Effector memory CD4-positive, alpha-beta T cell (primary cell): Measurements from ENCODE around the gene GTF2B.
"Not testable (repeated sequence)": the region's sequence is repeated elsewhere in the genome, so short reads cannot be mapped to it uniquely, and the experiment has no call there.

Experiments used
- DNase-seq, 3 donors: peaks; one replicate each; pipeline ENCODE4 v3.0.0-alpha.2; 2020
- H3K27ac ChIP-seq: 2 replicates; pipeline ENCODE4 v1.7.0; 2013; ENCODE audit warnings: mild to moderate bottlenecking, low read length, moderate library complexity; ENCODE audit not compliant: insufficient read depth, poor library complexity, severe bottlenecking
- H3K27me3 ChIP-seq: replicated peaks from 2 replicates; pipeline ENCODE4 v1.7.0; 2013; ENCODE audit warnings: mild to moderate bottlenecking, low read length; ENCODE audit not compliant: insufficient read depth, control insufficient read depth, poor library complexity, severe bottlenecking
- H3K36me3 ChIP-seq: 2 replicates; pipeline ENCODE4 v1.7.0; 2013; ENCODE audit warnings: mild to moderate bottlenecking, low read length, moderate library complexity; ENCODE audit not compliant: control insufficient read depth, insufficient read depth
- H3K4me1 ChIP-seq: 2 replicates; pipeline ENCODE4 v1.7.0; 2013; ENCODE audit warnings: low read length, mild to moderate bottlenecking; ENCODE audit not compliant: control insufficient read depth, insufficient read depth, poor library complexity, severe bottlenecking
- H3K4me3 ChIP-seq: 2 replicates; pipeline ENCODE4 v1.7.0; 2013; ENCODE audit warnings: low read length, low read depth, mild to moderate bottlenecking; ENCODE audit not compliant: insufficient read depth, poor library complexity, severe bottlenecking
- H3K9me3 ChIP-seq: 2 replicates; pipeline ENCODE4 v1.7.0; 2013; ENCODE audit warnings: mild to moderate bottlenecking, low read length, moderate library complexity; ENCODE audit not compliant: control insufficient read depth
- total RNA-seq, 3 donors: gene quantifications; one replicate each; lab custom pipeline; 2026; lab: John Stamatoyannopoulos, UW

GTF2B gene, protein sequence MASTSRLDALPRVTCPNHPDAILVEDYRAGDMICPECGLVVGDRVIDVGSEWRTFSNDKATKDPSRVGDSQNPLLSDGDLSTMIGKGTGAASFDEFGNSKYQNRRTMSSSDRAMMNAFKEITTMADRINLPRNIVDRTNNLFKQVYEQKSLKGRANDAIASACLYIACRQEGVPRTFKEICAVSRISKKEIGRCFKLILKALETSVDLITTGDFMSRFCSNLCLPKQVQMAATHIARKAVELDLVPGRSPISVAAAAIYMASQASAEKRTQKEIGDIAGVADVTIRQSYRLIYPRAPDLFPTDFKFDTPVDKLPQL
- 78.4 to 105 (median 94.2) reads per million in 3 donors for total RNA-seq

DNA sequence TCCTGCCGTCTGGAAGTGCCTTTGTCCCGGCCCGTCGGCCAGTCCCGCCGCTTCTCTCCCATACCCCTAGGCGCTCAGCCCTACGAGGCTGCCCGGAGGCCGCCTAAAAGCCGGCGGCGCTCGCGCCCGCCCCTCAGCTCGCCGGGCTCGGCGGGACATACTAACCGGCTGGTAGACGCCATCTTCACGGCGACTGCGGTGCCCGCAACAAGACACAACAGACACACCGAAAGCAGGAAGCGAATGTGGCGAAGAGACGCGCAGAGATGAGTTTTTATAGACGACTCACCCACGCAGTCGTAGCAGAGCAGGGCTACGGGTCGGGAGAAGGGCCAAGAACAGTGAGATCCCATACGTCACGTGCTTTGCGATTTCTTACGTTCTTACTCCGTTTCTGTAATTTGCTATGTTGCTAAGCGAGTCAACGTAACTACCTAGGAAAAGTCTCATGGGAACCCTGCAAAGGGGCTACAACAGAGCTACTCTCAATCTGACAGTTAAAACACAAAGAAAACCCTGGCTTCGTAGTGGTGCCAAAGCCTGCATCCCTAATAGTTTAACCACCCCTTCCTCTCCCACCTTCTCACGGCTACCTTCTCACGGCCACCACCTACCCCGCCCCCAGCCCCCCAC, at the start of gene GTF2B:
GTF2B (minus strand) TSS at position 250 of the 633 bp plus-strand sequence; CDS start at position 182, 68 bp downstream.
- Histone ChIP-seq H3K4me3 (peak within 1 kb of the TSS; percentile 97), H3K27ac (peak within 1 kb of the TSS; percentile 96), H3K27me3 (no peaks in the 10 kb centered on the region), H3K4me1 (peaks cover 18% of the 10 kb centered on the region), H3K9me3 (no peaks in the 10 kb centered on the region), H3K36me3 (peaks cover 6% of the 10 kb centered on the region)
- peak; percentile 90 to 92 (median 92) for DNase-seq

- not testable (repeated sequence) for H3K27ac ChIP-seq, H3K4me3 ChIP-seq, DNase-seq, H3K27me3 ChIP-seq, H3K4me1 ChIP-seq, H3K9me3 ChIP-seq
- H3K36me3 ChIP-seq = peaks cover 48% of the 10 kb centered on the region
Observed at GRCh38 chr1:88938528-88938927, 47.2 kb upstream of the GTF2B start.

- H3K4me1 ChIP-seq = no peaks in the 10 kb centered on the region
- no peaks in the 10 kb centered on the region for H3K27me3 ChIP-seq
- no peaks in the 10 kb centered on the region for H3K9me3 ChIP-seq
- no peak overlapping the region for H3K27ac ChIP-seq
- H3K36me3 ChIP-seq = peaks cover 35% of the 10 kb centered on the region
- H3K4me3 ChIP-seq = no peak overlapping the region
- DNase-seq = no peak
Observed at GRCh38 chr1:88936760-88937342, 45.5 kb upstream of the GTF2B start.

- Histone ChIP-seq H3K36me3 (peaks cover 38% of the 10 kb centered on the region), H3K27ac (no peak overlapping the region), H3K4me3 (no peak overlapping the region), H3K9me3 (no peaks in the 10 kb centered on the region), H3K27me3 (no peaks in the 10 kb centered on the region), H3K4me1 (no peaks in the 10 kb centered on the region)
- no peak for DNase-seq
Observed at GRCh38 chr1:88936223-88936523, 44.8 kb upstream of the GTF2B start.

GRCh38 chr1:88935522-88936222, 44.3 kb upstream of the GTF2B start:
- Histone ChIP-seq H3K36me3 (peaks cover 35% of the 10 kb centered on the region), H3K9me3 (no peaks in the 10 kb centered on the region), H3K27me3 (no peaks in the 10 kb centered on the region), H3K4me1 (no peaks in the 10 kb centered on the region), H3K4me3 (no peak overlapping the region), H3K27ac (no peak overlapping the region)
- DNase-seq = peak in 1 of 3 donors; percentile 1

DNA sequence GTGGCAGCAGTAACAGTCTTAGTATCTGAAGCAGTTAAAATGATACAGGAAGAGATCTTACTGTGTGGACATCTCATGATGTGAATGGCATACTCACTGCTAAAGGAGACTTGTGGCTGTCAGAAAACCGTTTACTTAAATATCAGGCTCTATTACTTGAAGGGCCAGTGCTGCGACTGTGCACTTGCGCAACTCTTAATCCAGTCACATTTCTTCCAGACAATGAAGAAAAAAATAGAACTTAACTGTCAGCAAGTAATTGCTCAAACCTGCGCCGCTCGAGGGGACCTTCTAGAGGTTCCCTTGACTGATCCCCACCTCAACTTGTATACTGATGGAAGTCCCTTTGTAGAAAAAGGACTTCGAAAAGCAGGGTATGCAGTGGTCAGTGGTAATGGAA, 38.8 kb upstream of the GTF2B start:
- H3K27ac ChIP-seq, H3K4me1 ChIP-seq, H3K27me3 ChIP-seq, DNase-seq, H3K4me3 ChIP-seq, H3K9me3 ChIP-seq: not testable (repeated sequence)
- peaks cover 31% of the 10 kb centered on the region for H3K36me3 ChIP-seq

DNA sequence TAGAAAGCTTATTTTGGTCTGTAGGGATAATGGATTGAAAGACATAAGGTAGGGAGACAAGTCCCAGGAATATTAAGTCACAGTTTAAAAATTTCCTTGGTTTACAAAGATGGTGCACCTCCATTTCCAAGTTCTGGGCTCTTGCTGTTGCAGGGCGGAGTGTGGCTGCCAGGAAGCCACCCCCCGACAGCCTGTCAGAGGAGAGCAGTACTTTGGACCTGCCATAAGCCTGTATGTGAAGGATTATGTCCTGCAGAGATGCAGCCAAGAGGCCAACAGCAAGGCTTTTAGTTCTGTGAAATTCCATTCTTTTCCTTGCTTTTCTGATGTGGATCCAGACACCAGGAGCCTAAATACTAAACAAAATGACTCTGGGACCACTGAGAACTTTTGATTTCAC, 31.9 kb upstream of the GTF2B start:
- Histone ChIP-seq H3K27ac (no peak overlapping the region), H3K27me3 (no peaks in the 10 kb centered on the region), H3K9me3 (peaks cover 7% of the 10 kb centered on the region), H3K4me1 (no peaks in the 10 kb centered on the region), H3K36me3 (peaks cover 32% of the 10 kb centered on the region), H3K4me3 (no peak overlapping the region)
- no peak for DNase-seq

DNA sequence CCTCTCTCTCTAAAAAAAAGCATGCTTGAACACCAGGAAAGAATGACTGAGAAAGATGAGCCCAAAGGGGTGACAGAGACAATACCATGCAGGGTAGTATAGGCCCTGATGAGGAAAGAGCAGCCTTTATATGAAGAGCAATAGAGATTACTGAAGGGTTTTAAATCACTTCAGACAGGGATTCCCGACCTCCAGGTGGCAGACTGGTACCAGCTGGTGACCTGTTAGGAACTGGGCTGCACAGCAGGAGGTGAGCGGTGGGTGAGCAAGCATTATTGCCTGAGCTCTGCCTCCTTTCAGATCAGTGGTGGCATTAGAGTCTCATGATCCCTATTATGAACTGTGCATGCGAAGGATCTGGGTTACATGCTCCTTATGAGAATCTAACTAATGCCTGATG, 30.8 kb upstream of the GTF2B start:
- no peak for DNase-seq
- Histone ChIP-seq H3K9me3 (peaks cover 17% of the 10 kb centered on the region), H3K27ac (no peak overlapping the region), H3K36me3 (peaks cover 32% of the 10 kb centered on the region), H3K4me3 (no peak overlapping the region), H3K4me1 (no peaks in the 10 kb centered on the region), H3K27me3 (no peaks in the 10 kb centered on the region)

DNA sequence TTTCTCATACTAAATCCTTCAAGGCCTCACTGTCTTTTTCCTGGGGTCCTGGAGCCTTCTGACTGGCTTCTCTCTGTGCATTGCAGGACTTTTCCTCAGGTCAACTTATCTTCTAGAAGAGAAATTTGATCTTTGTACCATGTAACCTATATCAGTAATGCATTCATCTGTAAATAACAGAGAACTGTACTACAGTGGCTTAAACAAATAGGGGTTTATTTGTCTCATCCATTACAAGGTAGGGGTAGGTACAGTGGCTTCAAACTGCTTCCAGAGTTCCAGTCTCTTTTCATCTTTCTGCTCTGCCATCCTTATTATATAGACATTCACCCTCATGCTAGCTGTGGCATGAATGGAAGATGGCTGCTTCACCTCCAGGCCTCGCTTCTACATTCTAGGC, 29.5 kb upstream of the GTF2B start:
- no peak overlapping the region for H3K4me3 ChIP-seq
- H3K27me3 ChIP-seq = no peaks in the 10 kb centered on the region
- no peaks in the 10 kb centered on the region for H3K4me1 ChIP-seq
- H3K9me3 ChIP-seq = peaks cover 20% of the 10 kb centered on the region
- H3K36me3 ChIP-seq = peaks cover 32% of the 10 kb centered on the region
- no peak for DNase-seq
- no peak overlapping the region for H3K27ac ChIP-seq
